ENCODE measurements around the gene FBXO31. TPM values are rescaled to one million over a fixed set of nuclear protein-coding genes. Genes with fewer than 3 reads are reported as not detected.

FBXO31 gene
- total and polyA plus RNA-seq, 2 of the 8 experiments (the other 6 are each of a cell fraction or from before 2014, with no cell fraction given), result 8.3 to 21.6 TPM

DNA sequence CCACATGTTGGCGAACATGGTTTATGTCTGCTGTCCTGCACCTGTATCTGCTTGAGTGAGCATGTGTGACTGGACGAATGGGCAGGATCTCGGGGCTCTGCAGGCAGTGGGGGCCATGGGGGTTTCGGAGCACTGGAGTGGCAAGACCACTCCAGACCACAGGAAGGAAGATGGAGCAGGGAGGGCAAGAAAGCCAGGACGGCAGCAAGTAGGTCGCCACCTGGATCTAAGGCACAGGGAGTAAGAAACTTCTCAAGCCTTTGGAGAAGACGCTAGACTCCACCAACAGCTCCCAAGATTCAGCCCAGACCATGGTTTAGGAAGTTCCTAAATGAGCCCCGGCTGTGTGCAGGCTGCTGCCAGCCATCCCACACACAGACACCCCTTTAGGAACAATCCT, 33.5 kb downstream of the FBXO31 start (continued):
- TF ChIP-seq, protein P1, sequence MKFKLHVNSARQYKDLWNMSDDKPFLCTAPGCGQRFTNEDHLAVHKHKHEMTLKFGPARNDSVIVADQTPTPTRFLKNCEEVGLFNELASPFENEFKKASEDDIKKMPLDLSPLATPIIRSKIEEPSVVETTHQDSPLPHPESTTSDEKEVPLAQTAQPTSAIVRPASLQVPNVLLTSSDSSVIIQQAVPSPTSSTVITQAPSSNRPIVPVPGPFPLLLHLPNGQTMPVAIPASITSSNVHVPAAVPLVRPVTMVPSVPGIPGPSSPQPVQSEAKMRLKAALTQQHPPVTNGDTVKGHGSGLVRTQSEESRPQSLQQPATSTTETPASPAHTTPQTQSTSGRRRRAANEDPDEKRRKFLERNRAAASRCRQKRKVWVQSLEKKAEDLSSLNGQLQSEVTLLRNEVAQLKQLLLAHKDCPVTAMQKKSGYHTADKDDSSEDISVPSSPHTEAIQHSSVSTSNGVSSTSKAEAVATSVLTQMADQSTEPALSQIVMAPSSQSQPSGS (IDR thresholded peaks at IDR 0.05; ENCODE audit: low read length), result no peak
- TF ChIP-seq SP4 (IDR thresholded peaks at IDR 0.05; ENCODE audit: low read length), result no peak
- TF ChIP-seq TAF1 (IDR thresholded peaks at IDR 0.05; ENCODE audit: low read depth, low read length), result no peak
- TF ChIP-seq CBX5 (IDR thresholded peaks at IDR 0.05; ENCODE audit: low read depth, low read length), result no peak
- no peak for TF ChIP-seq EGR1 (IDR thresholded peaks at IDR 0.05; ENCODE audit: borderline replicate concordance, low read depth, low read length)
- no peak for TF ChIP-seq JUN (IDR thresholded peaks at IDR 0.05; ENCODE audit: low read depth, low read length)

Measured in H1 (cell line).